ENCODE measurements around the gene GP5.

GP5 gene

GRCh38 chr3:194399166-194399565, at the start of gene GP5:
TSS of gene GP5 (minus strand) at chr3:194399266. CDS start at chr3:194398282, 984 bp downstream.
- FAIRE-seq = no peak

DNA sequence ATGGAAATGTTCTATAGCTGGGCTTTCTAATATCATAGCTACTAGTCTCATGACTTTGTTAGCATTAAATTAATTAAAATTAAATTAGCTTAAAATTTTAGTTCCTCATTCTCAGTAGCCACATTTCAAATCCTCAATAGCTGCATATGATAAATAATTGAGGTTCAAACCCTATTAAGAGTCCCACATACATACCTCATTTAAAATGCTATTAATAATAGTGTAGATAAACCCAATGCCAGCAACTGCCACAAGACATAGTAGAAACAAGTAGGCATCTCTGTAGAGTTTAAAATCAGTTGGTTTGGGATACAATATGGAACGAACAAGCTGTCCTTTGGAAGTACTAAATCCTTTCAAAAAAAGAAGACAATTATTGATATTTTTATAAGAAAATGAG, 48.6 kb upstream of the GP5 start:
- no peak for FAIRE-seq

DNA sequence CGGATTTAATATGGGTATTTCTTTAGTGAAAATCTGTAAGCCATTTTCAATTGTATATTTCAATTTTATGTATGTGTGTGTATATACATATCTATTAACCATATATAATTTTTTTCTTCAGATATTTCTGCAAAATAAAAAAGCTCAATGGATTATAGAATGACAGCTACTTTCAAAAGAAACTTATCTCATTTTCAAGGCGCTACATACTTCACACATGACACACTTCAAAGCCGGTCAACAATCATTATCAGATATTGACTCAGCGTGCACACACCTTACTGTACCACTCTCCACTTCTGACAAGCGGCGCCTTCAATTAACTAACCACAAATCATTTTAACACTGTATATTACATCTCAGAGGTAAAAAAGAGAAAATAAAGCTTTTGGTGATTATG, 48.1 kb upstream of the GP5 start:
- FAIRE-seq = peak; percentile 93

DNA sequence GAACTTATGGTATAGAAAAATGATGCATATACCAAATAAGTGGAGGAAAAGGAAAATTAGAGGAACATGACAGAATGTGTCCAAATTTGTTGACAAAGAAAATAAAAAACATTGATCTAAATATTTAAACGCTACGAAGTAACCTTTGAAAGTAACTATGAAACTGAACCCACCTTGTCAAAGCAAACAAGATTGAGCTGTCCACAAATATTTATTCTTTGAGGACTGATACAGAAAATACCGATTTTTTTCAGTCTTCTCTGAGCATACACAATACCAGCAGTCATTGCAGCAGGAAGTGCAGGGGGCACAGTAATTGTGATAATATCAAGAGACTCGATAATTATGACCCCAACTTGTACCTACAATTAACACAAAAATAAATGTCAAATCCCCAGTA, 47.7 kb upstream of the GP5 start:
- peak; percentile 38 for FAIRE-seq

DNA sequence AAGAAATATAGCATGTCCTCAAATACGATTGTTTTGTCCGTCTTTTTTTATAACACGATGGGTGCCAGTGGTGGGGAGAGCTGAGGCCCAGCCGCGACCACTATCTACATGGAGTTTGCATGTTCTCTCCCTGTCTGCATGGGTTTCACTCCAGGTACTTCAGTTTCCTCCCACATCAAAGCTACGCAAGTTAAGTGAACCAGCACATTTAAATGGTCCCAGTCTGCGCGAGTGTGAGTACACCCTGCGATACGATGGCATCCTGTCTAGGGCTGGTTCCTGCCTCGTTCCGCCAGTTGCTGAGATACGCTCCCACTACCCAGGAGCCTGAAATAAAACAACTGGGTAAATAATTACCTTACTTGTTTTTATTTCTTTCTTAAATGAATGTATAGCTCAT, 47.1 kb upstream of the GP5 start:
- FAIRE-seq = no peak

GRCh38 chr3:194443901-194444300, 44.8 kb upstream of the GP5 start:
- FAIRE-seq = no peak

DNA sequence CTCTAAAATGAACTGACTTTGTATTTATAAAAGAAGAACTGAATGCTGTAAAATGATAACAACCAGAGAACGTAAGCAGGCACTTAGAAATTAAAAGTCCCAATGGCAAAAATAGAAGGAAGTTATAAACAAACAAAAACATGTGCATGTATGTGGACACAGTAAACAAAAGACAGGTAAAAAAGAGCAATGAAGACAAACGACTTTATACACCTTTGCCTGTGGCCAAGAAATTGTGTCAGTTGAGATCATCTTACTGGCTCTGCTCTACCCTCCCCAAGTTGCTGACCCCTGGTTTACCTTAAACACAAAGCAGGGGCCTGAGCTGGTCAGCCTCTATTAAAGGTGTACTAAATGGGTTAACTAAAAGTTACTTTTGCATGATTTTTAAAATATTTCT, 41.7 kb upstream of the GP5 start:
- peak; percentile 61 for FAIRE-seq

- no peak for FAIRE-seq
These were observed 41.0 kb upstream of the GP5 start for GRCh38 chr3:194439881-194440550.

DNA sequence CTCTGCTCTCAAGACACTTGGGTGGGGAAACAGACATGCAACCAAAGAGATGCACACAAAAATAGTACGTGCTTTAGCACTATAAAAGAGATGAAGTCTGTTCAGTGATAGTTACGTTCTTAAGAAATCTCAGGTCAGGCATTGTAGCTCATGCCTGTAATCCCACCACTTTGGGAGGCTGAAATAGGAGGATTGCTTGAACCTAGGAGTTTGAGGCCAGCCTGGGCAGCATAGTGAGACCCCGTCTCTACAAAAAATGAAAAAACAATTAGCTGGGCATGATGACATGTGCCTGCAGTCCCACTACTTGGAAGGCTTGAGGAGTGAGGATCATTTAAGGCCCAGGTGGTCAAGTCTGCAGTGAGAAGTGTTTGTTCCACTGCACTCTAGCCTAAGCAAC, 35.4 kb upstream of the GP5 start:
- no peak for FAIRE-seq

DNA sequence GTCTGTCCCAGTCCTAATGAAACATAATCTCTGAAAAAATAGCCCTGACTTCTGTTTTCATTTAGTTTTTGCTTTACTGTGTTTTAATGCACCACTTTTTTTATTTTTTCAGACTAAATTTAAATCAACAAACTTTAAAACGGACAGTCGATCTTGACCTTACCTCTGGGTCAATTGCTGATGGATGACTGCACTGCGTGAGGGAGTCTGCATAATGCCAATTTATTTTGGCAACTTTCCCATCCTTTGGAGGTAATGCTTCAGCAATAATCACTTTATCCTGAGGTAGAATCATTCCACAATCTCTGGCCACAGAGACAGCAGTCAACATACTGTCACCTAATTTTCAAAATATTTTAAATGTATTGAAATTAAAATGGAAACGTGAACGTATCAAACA, 32.5 kb upstream of the GP5 start:
- no peak for FAIRE-seq

GRCh38 chr3:194425399-194425798, 26.3 kb upstream of the GP5 start:
- FAIRE-seq = no peak

DNA sequence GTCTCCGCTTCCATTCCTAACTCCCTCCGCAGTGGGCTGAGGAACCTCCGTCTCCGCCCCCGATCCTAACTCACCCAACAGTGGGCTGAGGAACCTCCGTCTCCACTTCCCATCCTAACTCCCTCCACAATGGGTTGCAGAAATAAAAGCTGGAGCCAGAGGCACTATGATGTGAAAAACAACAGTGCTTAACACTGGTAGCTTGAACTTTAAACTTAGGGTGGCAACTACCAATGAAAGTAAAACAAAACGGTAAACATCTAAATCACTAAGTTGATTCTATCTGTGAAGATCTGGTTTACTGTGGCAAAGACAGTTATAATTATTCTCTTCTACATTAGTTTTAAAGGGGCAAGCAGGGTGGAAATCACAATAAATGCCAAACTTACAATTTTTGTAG, 25.9 kb upstream of the GP5 start:
- no peak for FAIRE-seq

DNA sequence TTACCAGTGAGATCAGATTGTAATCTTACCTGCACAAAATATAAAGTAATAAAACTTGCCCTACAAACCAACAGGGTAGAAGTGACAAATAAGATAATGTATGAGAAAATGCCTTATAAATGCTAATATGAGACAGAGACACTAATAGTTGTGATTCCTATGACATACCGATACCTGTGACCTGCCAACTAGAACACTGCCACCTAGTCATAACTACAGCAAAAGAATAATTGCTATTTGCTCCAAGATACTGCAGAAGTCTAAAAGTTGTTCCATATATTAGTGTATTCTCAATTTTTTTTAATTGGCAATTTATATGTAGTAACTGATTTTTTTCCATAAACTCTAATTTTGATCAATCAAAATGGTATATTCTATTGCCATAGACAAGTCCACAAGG, 25.3 kb upstream of the GP5 start:
- FAIRE-seq = no peak

- FAIRE-seq = no peak
These were observed 24.3 kb upstream of the GP5 start for GRCh38 chr3:194423317-194423716.

DNA sequence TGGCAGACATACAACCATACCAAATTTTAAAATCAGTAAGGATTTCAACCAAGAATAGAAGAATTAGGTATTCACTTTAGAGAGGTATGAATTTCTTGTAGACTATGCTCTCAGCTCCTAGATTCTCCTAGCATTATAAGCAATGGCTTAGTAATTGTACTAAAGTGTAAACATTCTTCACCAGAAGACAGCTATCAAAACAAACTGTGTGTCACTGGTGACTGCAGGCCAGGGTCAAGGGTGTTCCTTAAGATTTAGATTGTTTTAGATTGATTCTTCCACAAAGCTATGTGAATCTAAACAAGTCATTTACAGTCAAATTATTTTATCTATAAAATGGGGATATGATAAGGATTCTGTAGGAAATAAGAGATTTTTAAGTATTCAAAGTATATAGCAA, 23.1 kb upstream of the GP5 start:
- FAIRE-seq = no peak

- no peak for FAIRE-seq
These were observed 19.6 kb upstream of the GP5 start for GRCh38 chr3:194418671-194419070.

DNA sequence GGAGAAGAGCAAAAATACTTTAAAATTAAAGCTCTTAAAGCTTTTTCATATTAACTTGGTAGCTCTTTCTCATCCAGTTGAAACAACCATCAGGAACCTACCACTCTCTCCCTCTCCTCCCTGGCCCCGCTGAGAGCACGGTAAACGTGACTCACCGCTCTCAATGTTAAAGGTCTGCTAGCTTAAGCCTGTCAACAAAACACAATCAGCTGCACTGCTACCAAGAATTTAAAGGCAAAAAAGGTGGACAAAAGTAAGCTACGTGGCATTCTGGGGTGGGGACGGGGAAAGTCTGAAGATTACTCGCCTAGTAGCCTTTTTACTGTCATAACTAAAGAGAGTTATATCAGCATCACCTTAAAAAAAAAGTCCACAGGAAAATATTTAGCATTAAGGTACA, 8.4 kb upstream of the GP5 start:
- FAIRE-seq = no peak

GRCh38 chr3:194405766-194406165, 6.7 kb upstream of the GP5 start:
- FAIRE-seq = no peak

GRCh38 chr3:194404365-194405140, 5.5 kb upstream of the GP5 start:
- FAIRE-seq = peak; percentile 87

GRCh38 chr3:194401868-194402329, 2.8 kb upstream of the GP5 start:
- FAIRE-seq = no peak

GRCh38 chr3:194401346-194401745, 2.3 kb upstream of the GP5 start:
- no peak for FAIRE-seq

DNA sequence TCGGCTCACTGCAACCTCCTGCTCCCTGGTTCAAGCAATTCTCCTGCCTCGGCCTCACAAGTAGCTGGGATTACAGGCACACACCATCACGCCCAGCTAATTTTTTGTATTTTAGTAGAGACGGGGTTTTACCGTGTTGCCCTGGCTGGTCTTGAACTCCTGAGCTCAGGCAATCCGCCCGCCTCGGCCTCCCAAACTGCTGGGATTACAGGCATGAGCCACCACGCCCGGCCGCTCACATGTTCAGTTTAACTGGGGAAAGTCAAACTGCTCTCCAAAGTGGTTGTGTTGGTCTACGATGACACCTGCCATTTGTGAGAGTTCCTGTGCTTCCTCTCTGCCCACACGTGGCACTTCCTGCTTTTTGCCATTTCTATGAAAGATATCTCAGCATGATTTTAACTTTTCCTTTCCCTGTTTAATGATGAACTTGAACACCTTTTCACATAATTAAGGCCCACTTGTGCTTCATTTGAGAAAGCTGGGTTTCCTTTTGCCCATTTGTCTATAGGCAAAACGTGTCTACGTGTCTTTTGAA, 877 bp upstream of the GP5 start:
- no peak for FAIRE-seq

DNA sequence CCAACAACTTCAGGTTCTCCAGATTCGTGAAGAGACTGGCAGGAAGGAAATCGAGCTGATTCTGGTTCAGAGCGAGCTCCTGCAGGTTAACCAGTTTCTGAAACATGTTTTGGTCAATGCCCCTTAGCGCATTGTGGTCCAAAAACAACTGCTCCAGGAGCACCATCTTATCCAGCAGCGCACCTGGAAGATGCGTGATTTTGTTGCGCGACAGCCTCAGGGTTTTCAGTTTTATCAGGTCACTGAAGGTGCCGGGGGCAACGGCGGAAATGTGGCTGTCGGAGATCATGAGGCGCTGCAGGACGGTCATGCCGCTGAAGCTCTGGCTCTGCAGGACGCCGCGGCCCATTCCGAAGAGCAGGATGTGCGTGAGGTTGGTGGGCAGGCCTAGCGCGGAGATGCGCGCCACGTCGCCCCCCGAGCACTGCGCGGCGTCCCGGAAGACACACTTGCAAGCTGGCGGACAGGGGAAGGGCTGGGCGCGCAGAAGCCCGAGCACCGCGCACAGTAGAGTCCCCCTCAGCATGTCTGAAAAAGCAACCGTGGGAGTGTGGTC, 1.2 kb downstream of the GP5 start:
- FAIRE-seq = no peak

Data from islet of Langerhans (tissue), 1 donor.